Measurements from ENCODE around the gene AFF3. TPM values are rescaled to one million over a fixed set of nuclear protein-coding genes. Genes with fewer than 3 reads are reported as not detected.
"Not testable (repeated sequence)": the region's sequence is repeated elsewhere in the genome, so short reads cannot be mapped to it uniquely, and the experiment has no call there.

The AFF3 gene
- total and polyA plus RNA-seq, 10 donors = 6.0 to 92.2 (median 64.0) TPM

DNA sequence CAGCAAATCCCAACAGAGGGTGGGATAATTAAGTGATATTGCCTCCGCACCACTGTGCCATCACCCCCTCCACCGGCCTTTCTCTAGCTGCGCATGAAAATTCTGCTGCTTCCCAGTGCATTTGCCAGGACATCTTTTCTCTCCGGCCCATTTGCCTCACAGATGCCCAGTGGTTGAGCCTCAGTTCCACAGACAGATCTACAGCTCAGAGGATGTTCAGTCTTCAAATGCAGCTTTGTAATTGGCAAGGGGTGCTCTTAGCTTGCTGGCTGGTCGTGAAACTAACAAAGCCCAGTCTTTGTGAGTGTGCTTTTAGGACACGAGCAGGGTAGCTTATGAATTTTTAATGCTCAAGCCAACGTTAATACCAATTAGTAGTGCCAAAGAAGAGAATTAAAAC is 399.2 kb downstream of the AFF3 start:
- 86 to 96% (median 94%) methylated on average over 7 of the region's 7 CpGs for WGBS, 5 donors
- TF ChIP-seq POLR2A (IDR thresholded peaks at IDR 0.05) = no peak
- TF ChIP-seq, protein P1, sequence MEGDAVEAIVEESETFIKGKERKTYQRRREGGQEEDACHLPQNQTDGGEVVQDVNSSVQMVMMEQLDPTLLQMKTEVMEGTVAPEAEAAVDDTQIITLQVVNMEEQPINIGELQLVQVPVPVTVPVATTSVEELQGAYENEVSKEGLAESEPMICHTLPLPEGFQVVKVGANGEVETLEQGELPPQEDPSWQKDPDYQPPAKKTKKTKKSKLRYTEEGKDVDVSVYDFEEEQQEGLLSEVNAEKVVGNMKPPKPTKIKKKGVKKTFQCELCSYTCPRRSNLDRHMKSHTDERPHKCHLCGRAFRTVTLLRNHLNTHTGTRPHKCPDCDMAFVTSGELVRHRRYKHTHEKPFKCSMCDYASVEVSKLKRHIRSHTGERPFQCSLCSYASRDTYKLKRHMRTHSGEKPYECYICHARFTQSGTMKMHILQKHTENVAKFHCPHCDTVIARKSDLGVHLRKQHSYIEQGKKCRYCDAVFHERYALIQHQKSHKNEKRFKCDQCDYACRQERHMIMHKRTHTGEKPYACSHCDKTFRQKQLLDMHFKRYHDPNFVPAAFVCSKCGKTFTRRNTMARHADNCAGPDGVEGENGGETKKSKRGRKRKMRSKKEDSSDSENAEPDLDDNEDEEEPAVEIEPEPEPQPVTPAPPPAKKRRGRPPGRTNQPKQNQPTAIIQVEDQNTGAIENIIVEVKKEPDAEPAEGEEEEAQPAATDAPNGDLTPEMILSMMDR (IDR thresholded peaks at IDR 0.05 in 8 of 11, conservative IDR thresholded peaks at IDR 0.05 in 3 of 11) = no peak
- TF ChIP-seq POLR2AphosphoS5 (IDR thresholded peaks at IDR 0.05) = no peak

DNA sequence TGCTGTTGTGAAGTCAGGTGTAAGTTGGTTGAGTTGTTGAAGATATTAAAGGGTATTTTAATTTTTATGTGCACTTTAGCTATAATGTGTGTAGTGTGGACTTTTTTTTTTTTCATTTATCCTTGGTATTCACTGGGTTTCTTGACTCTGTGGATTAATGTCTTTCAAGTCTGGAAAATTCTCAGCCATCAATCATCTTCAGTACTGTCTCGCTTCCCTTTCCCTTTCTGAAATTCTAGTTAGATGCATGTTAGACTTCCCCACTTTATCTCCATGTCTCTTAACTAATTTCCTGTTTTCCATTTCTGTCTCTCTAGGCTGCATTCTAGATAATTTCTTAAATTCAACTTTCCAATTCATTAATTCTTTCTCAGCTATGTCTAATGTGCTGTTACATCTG is 404.9 kb downstream of the AFF3 start:
- peaks cover 0 to 9% (median 0%) of the 10 kb centered on the region in 6 donors for H3K36me3 ChIP-seq
- H3K9me3 ChIP-seq = peaks cover 0 to 5% (median 0%) of the 10 kb centered on the region in 8 donors
- no peak overlapping the region for H3K4me3 ChIP-seq
- intact Hi-C loops (cut with DNase I; ENCODE audit: low total_unique reads) = no loop called here
- WGBS, 5 donors = 44 to 91% (median 78%) methylated on average over 1 of the region's 1 CpG
- no peak for DNase-seq
- no peak for TF ChIP-seq POLR2A (IDR thresholded peaks at IDR 0.05)
- TF ChIP-seq, protein P1 (IDR thresholded peaks at IDR 0.05 in 8 of 11, conservative IDR thresholded peaks at IDR 0.05 in 3 of 11) = no peak
- no peak for TF ChIP-seq POLR2AphosphoS5 (IDR thresholded peaks at IDR 0.05)
- H3K27me3 ChIP-seq (replicated peaks in 1 of 7) = no peaks in the 10 kb centered on the region
- H3K4me1 ChIP-seq = no peaks in the 10 kb centered on the region
- H3K27ac ChIP-seq = no peak overlapping the region

More for the DNA sequence above, 399.2 kb downstream of the AFF3 start:
- Histone ChIP-seq H3K27ac (no peak overlapping the region), H3K27me3 (replicated peaks in 1 of 7) (no peaks in the 10 kb centered on the region), H3K4me1 (no peaks in the 10 kb centered on the region), H3K9me3 (peaks cover 0 to 5% (median 0%) of the 10 kb centered on the region in 8 donors), H3K4me3 (no peak overlapping the region), H3K36me3 (peaks cover 0 to 32% (median 0%) of the 10 kb centered on the region in 6 donors)
- DNase-seq = no peak
- intact Hi-C loops (cut with DNase I; ENCODE audit: low total_unique reads) = no loop called here

DNA sequence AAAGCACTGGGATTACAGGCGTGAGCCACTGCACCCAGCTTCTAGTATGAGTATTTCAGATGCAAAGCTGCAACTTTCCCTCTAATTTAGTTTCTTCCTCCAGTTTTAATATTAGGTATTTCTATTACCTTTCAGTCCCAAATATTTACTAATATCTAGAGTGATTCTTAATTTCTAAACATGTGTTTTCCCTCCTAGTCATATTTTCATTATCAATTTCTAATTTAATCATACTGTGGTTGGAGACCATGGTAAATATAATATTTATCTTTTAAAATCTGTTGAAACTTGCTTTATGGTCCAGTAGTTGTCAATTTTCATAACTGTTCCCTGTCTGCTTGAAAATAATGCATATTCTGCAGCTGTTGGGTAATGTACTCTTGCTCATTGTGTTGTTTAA is 406.6 kb downstream of the AFF3 start:
- TF ChIP-seq POLR2A (IDR thresholded peaks at IDR 0.05) (no peak), POLR2AphosphoS5 (IDR thresholded peaks at IDR 0.05) (no peak)
- TF ChIP-seq, protein P1 (IDR thresholded peaks at IDR 0.05 in 8 of 11, conservative IDR thresholded peaks at IDR 0.05 in 3 of 11) = no peak
- H3K4me3 ChIP-seq = no peak overlapping the region
- 71 to 94% (median 81%) methylated on average over 1 of the region's 1 CpG for WGBS, 5 donors
- DNase-seq = no peak
- no peaks in the 10 kb centered on the region for H3K4me1 ChIP-seq
- H3K9me3 ChIP-seq = no peaks in the 10 kb centered on the region
- H3K27me3 ChIP-seq (replicated peaks in 1 of 7) = no peaks in the 10 kb centered on the region
- H3K27ac ChIP-seq = no peak overlapping the region
- intact Hi-C loops (cut with DNase I; ENCODE audit: low total_unique reads) = no loop called here
- no peaks in the 10 kb centered on the region for H3K36me3 ChIP-seq

DNA sequence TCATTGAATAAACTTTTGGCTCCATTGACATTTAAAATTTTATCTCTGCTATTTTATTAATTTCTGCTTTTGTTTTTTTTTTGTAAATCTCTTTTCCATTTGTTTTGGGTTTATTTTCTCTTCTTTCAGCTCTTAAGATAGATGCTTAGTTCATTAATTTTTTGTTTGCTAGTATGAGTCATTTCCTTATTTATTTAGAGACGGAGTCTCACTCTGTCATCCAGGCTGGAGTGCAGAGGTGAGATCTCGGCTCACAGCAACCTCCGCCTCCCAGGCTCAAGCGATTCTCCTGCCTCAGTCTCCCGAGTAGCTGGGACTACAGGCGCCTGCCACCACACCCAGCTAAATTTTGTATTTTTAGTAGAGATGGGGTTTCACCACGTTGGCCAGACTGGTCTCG is 407.1 kb downstream of the AFF3 start:
- WGBS, 5 donors = 61 to 83% (median 74%) methylated on average over 8 of the region's 8 CpGs
- DNase-seq; H3K4me3 ChIP-seq; intact Hi-C loops (cut with DNase I; ENCODE audit: low total_unique reads); H3K27ac ChIP-seq; H3K27me3 ChIP-seq (replicated peaks in 1 of 7); H3K4me1 ChIP-seq; H3K36me3 ChIP-seq; H3K9me3 ChIP-seq: not testable (repeated sequence)

DNA sequence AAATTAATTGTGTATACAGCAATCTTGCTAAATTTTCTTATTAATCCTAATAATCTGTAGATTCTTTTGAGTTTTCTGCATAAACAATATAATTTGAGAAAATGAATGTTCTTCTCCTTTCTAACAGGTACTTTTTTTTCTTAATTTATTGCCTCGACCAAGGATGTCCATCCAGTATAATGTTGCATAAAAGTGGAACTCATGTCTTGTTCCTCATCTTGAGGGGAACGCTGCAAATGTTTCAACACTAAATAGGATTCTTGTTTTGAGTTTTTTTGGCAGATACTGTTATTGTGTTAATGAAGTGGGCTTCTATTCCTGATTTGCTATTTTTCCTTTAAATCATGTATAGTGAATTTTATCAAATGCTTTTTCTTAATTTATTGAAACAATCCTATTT is 408.2 kb downstream of the AFF3 start:
- Histone ChIP-seq H3K36me3 (no peaks in the 10 kb centered on the region), H3K4me3 (no peak overlapping the region), H3K27me3 (replicated peaks in 1 of 7) (no peaks in the 10 kb centered on the region), H3K4me1 (no peaks in the 10 kb centered on the region), H3K9me3 (no peaks in the 10 kb centered on the region), H3K27ac (no peak overlapping the region)
- 37 to 76% (median 71%) methylated on average over 2 of the region's 2 CpGs for WGBS, 5 donors
- no peak for TF ChIP-seq POLR2AphosphoS5 (IDR thresholded peaks at IDR 0.05)
- no peak for DNase-seq
- intact Hi-C loops (cut with DNase I; ENCODE audit: low total_unique reads) = no loop called here

Measured in spleen (tissue), 11 donors.